ENCODE data around the gene MIPEP.

- TF ChIP-seq CTCF (conservative IDR thresholded peaks at IDR 0.05 in 1 of 2, IDR thresholded peaks at IDR 0.05 in 1 of 2; ENCODE audit: low read depth in 1 of 2, low read length in 2 of 2) (no peak), EZH2 (IDR thresholded peaks at IDR 0.05; ENCODE audit: low read length, missing control alignments) (no peak)
These were observed 170.2 kb downstream of the MIPEP start for GRCh38 chr13:23718996-23719395.
